Body of pancreas (tissue), 4 donors: ENCODE data around the gene CTNND2. TPM values are rescaled to one million over a fixed set of nuclear protein-coding genes. Genes with fewer than 3 reads are reported as not detected.

Experiments used
- ATAC-seq: fragments of 150-250 bp; one replicate; pipeline ENCODE4 v1.9.1; 2016
- DNase-seq, 4 donors: peaks; one replicate each; pipeline ENCODE4 v3.0.0-alpha.2; 2019
- H3K27ac ChIP-seq, 4 donors: fragments of 200-600 bp; sonication (generic); 1 replicate in 3 of 4; 2 replicates in 1 of 4; pipeline versions ENCODE4 v1.5.1 to v1.6.1; 2016 to 2019; ENCODE audit warnings: mild to moderate bottlenecking in 1 of 4, mixed read lengths in 1 of 4, moderate library complexity in 1 of 4
- H3K27me3 ChIP-seq, 2 donors: fragments of 200-600 bp; sonication (generic); one replicate each; pipeline ENCODE4 v1.6.0; 2016; ENCODE audit warnings: mild to moderate bottlenecking in 1 of 2
- H3K36me3 ChIP-seq, 2 donors: fragments of 200-600 bp; sonication (generic); replicated peaks in 1 of 2; 2 replicates each; pipeline ENCODE4 v1.5.1; 2016; ENCODE audit warnings: low read depth in 2 of 2; ENCODE audit not compliant: insufficient read depth in 1 of 2
- H3K4me1 ChIP-seq: fragments of 200-600 bp; sonication (generic); one replicate; pipeline ENCODE4 v1.6.0; 2016
- H3K4me3 ChIP-seq, 2 donors: fragments of 200-600 bp; sonication (generic); 1 replicate in 1 of 2; 2 replicates in 1 of 2; pipeline ENCODE4 v1.5.1; 2016 to 2019
- H3K9me3 ChIP-seq, 3 donors: fragments of 200-600 bp; sonication (generic); 1 replicate in 2 of 3; 2 replicates in 1 of 3; pipeline ENCODE4 v1.5.1; 2016
- POLR2A ChIP-seq, 3 donors: fragments of 450-650 bp; IDR thresholded peaks; one replicate each; pipeline ENCODE4 v1.6.1; 2016; ENCODE audit warnings: antibody characterized with exemption in 3 of 3, mild to moderate bottlenecking in 2 of 3
- WGBS, 2 donors: methylation state at CpG; one replicate each; pipeline ENCODE4 v1.1.5; 2017; 5-methylcytosine and 5-hydroxymethylcytosine counted together
- intact Hi-C: fragments of 100-400 bp; cut with DNase I; formaldehyde crosslinking; loops from one replicate; pipeline ENCODE4 v1.15.1; 2023
- total RNA-seq, 2 donors: library from RNA; depleted of rRNA; stranded (reverse); fragments of >200 nt; gene quantifications; one replicate each; pipeline ENCODE4 v1.1.0, GENCODE V29; 2016
- TF ChIP-seq, protein P1 (sequence below), 7 experiments: fragments of 450-650 bp in 4 of 7; fragments of 200-600 bp in 3 of 7; sonication (generic) in 3 of 7; IDR thresholded peaks; one replicate each; pipeline ENCODE4 v1.5.1; 2016 to 2019; ENCODE audit warnings: antibody characterized with exemption in 7 of 7

CTNND2 gene
- total RNA-seq, 2 donors from 2014 or later = 21.0 to 82.4 TPM

GRCh38 chr5:10982626-10983025 is 921.6 kb downstream of the CTNND2 start:
- 50 to 51% methylated on average over 3 of the region's 3 CpGs for WGBS, 2 donors

DNA sequence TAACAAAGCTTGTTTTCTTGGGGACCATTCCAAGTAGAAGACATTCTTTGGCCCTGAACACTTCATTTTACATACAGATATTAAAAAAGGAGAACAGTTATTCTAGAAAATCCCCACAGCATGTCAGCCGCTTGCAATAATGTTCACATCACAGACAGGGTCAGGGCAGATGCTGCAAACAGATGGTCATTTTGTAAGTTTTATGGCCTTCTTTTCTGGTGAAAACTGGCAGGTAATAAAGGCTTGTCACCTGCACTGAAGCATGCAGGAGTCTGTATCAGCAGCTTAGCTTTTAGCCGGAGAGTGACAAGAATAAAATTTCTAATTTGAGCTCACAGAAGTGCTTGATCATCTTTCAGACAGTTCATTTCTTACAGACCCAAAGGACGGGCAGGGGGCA is 922.3 kb downstream of the CTNND2 start:
- TF ChIP-seq, protein P1, sequence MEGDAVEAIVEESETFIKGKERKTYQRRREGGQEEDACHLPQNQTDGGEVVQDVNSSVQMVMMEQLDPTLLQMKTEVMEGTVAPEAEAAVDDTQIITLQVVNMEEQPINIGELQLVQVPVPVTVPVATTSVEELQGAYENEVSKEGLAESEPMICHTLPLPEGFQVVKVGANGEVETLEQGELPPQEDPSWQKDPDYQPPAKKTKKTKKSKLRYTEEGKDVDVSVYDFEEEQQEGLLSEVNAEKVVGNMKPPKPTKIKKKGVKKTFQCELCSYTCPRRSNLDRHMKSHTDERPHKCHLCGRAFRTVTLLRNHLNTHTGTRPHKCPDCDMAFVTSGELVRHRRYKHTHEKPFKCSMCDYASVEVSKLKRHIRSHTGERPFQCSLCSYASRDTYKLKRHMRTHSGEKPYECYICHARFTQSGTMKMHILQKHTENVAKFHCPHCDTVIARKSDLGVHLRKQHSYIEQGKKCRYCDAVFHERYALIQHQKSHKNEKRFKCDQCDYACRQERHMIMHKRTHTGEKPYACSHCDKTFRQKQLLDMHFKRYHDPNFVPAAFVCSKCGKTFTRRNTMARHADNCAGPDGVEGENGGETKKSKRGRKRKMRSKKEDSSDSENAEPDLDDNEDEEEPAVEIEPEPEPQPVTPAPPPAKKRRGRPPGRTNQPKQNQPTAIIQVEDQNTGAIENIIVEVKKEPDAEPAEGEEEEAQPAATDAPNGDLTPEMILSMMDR (IDR thresholded peaks at IDR 0.05) = no peak
- no peak for TF ChIP-seq POLR2A (IDR thresholded peaks at IDR 0.05)
- Histone ChIP-seq H3K9me3 (no peaks in the 10 kb centered on the region), H3K36me3 (no peaks in the 10 kb centered on the region), H3K4me3 (no peak overlapping the region), H3K27me3 (no peaks in the 10 kb centered on the region), H3K4me1 (peaks cover 5% of the 10 kb centered on the region), H3K27ac (peak overlapping the region in 1 of 4 donors; percentile 33)
- DNase-seq (no peak), ATAC-seq (no peak)
- WGBS, 2 donors = 82 to 87% methylated on average over 3 of the region's 3 CpGs
- intact Hi-C loops = no loop called here

More at GRCh38 chr5:10982626-10983025, 921.6 kb downstream of the CTNND2 start:
- ATAC-seq (peak; percentile 21), DNase-seq (no peak)
- intact Hi-C loops = no loop called here
- H3K27ac ChIP-seq = peak overlapping the region in 3 of 4 donors; percentile 23 to 33 (median 32)
- peaks cover 5% of the 10 kb centered on the region for H3K4me1 ChIP-seq
- H3K36me3 ChIP-seq = no peaks in the 10 kb centered on the region
- H3K9me3 ChIP-seq = no peaks in the 10 kb centered on the region
- H3K27me3 ChIP-seq = no peaks in the 10 kb centered on the region
- H3K4me3 ChIP-seq = no peak overlapping the region
- TF ChIP-seq, protein P1 (IDR thresholded peaks at IDR 0.05) = no peak
- TF ChIP-seq POLR2A (IDR thresholded peaks at IDR 0.05) = no peak

DNA sequence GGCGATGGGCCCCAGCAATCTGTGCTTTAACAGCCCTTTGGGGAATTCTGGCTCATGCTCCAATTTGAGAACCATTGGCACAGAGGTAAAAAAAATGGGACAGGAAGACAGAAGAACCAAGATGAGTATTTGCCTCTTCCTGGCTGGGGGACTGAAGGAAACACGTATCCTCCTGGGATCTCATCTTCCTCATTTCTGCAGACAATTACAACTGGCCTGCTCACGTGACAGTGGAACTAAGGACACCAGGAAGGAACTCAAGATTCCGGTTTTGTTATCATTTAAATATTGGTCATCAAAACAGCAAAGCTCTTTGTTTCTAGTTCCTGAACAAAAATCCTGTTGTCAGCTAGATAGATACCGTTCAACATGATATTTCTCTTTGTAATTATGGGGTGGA is 927.2 kb downstream of the CTNND2 start:
- Histone ChIP-seq H3K4me1 (no peaks in the 10 kb centered on the region), H3K36me3 (no peaks in the 10 kb centered on the region), H3K4me3 (no peak overlapping the region), H3K27me3 (no peaks in the 10 kb centered on the region), H3K27ac (no peak overlapping the region), H3K9me3 (no peaks in the 10 kb centered on the region)
- TF ChIP-seq POLR2A (IDR thresholded peaks at IDR 0.05) = no peak
- TF ChIP-seq, protein P1 (IDR thresholded peaks at IDR 0.05) = no peak
- intact Hi-C loops = no loop called here
- DNase-seq (no peak), ATAC-seq (no peak)
- WGBS, 2 donors = 78 to 86% methylated on average over 5 of the region's 5 CpGs

DNA sequence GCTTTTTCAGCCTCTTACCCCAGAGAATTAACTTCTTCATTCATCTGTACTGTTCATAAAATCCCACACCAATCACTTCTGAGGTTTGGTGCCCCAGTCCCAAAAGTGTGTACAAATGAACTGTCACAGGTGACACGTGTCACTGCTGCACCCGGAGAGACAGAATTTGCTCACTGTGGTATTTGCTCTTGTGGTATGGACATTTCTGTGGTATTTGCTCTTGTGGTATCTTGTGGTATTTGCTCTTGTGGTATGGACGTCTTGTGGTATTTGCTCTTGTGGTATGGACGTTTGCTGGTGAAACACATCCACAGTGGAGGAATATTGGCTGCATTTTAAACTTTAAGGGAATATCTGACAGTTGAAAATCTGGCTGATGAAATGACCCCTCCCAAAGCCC is 928.3 kb downstream of the CTNND2 start:
- no peak for ATAC-seq

DNA sequence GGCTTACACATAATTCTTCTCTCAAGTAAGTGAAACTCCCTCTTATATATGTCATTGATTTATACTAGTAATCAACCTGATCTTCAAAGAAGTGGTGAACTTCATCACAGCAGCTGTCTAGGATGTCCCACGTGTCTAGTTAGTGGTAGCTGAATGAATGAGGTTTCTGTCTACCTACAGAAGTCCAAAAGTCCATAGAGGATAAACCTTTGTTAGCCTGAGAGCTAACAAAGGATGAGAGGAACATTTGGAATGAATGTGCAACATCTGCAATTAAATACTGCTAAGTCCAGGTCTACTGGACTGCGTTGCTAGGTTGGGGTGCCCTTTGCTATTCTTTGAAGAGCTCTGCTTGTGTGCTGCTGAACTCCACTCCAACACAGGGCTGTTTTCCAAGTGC is 929.4 kb downstream of the CTNND2 start:
- no peak for TF ChIP-seq POLR2A (IDR thresholded peaks at IDR 0.05)
- TF ChIP-seq, protein P1 (IDR thresholded peaks at IDR 0.05) = no peak
- 86 to 96% methylated on average over 2 of the region's 2 CpGs for WGBS, 2 donors
- intact Hi-C loops = no loop called here

More for the DNA sequence above, 928.3 kb downstream of the CTNND2 start:
- no peak for DNase-seq
- Histone ChIP-seq H3K4me1 (no peaks in the 10 kb centered on the region), H3K27me3 (no peaks in the 10 kb centered on the region), H3K4me3 (no peak overlapping the region), H3K9me3 (no peaks in the 10 kb centered on the region), H3K27ac (no peak overlapping the region), H3K36me3 (no peaks in the 10 kb centered on the region)
- intact Hi-C loops = no loop called here
- no peak for TF ChIP-seq POLR2A (IDR thresholded peaks at IDR 0.05)
- TF ChIP-seq, protein P1 (IDR thresholded peaks at IDR 0.05) = no peak
- WGBS, 2 donors = 76 to 82% methylated on average over 4 of the region's 4 CpGs

More for the DNA sequence above, 929.4 kb downstream of the CTNND2 start:
- Histone ChIP-seq H3K36me3 (no peaks in the 10 kb centered on the region), H3K4me3 (no peak overlapping the region), H3K27ac (no peak overlapping the region), H3K9me3 (no peaks in the 10 kb centered on the region), H3K4me1 (no peaks in the 10 kb centered on the region), H3K27me3 (no peaks in the 10 kb centered on the region)
- DNase-seq (no peak), ATAC-seq (no peak)
